Measurements from ENCODE around the gene RASAL2.

- TF ChIP-seq CTCF (IDR thresholded peaks at IDR 0.05): no peak
- no peak for TF ChIP-seq POLR2A (IDR thresholded peaks at IDR 0.05)
Observed at GRCh38 chr1:178434360-178434759, 340.5 kb downstream of the RASAL2 start.
